ENCODE results near the gene DGKE.

The DGKE gene

GRCh38 chr17:56870081-56870651 lies 36.2 kb downstream of the DGKE start:
- H3K36me3 ChIP-seq (ENCODE audit: control insufficient read depth in 2 of 2, insufficient read depth in 2 of 2, low read length in 2 of 2) = no peaks in the 10 kb centered on the region
- no peak overlapping the region for H3K27ac ChIP-seq (ENCODE audit: low read length)
- H3K9ac ChIP-seq (ENCODE audit: low read length in 2 of 2) = no peak overlapping the region
- no peaks in the 10 kb centered on the region for H3K9me3 ChIP-seq (ENCODE audit: control insufficient read depth in 2 of 2, low read length in 2 of 2)
- no peaks in the 10 kb centered on the region for H3K4me1 ChIP-seq (ENCODE audit: control insufficient read depth, insufficient read depth, low read length)
- no peaks in the 10 kb centered on the region for H3K27me3 ChIP-seq (ENCODE audit: control insufficient read depth in 1 of 2, insufficient read depth in 2 of 2, low read length in 2 of 2)
- H3K4me3 ChIP-seq (ENCODE audit: low read length in 2 of 2) = no peak overlapping the region

DNA sequence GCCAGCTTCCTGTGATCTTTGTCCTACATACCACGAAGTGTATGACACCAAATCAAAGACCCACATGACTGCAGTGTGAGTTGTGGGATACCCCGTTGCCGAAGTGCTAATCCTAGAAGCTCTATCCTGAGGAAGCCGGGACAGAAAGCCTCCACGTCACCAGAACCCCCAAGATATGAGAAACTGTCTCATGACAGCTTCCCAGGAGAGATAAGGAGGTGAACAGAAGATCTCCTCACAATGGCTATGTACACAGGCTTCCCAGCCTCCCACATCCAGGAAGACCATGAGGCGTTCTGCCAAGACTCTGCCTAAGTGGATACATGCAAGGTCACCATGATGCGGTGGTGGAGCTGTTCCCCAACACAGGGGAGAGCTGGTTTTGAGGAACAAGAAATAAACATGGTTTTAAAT lies 42.8 kb downstream of the DGKE start:
- H3K9ac ChIP-seq (ENCODE audit: low read length in 2 of 2) = no peak overlapping the region
- no peaks in the 10 kb centered on the region for H3K36me3 ChIP-seq (ENCODE audit: control insufficient read depth in 2 of 2, insufficient read depth in 2 of 2, low read length in 2 of 2)
- H3K4me3 ChIP-seq (ENCODE audit: low read length in 2 of 2) = no peak overlapping the region
- no peak overlapping the region for H3K27ac ChIP-seq (ENCODE audit: low read length)
- no peaks in the 10 kb centered on the region for H3K9me3 ChIP-seq (ENCODE audit: control insufficient read depth in 2 of 2, low read length in 2 of 2)
- no peaks in the 10 kb centered on the region for H3K4me1 ChIP-seq (ENCODE audit: control insufficient read depth, insufficient read depth, low read length)
- H3K27me3 ChIP-seq (ENCODE audit: control insufficient read depth in 1 of 2, insufficient read depth in 2 of 2, low read length in 2 of 2) = no peaks in the 10 kb centered on the region

DNA sequence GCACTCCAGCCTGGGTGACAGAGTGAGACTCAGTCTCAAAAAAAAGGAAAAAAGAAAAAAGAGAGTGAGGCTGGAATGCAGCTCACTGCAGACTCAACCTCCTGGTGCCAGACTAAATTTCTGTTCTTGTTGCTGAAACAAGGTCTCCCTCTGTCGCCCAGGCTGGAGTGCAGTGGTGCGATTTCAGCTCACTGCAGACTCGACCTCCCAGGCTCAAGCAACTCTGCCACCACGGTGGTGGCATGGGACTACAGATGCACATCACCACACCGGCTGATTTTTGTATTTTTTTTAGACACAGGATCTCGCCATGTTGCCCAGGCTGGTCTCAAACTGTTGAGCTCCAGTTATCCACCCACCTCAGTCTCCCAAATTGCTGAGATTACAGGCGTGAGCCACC lies 45.3 kb downstream of the DGKE start:
- Histone ChIP-seq H3K27me3 (ENCODE audit: control insufficient read depth in 1 of 2, insufficient read depth in 2 of 2, low read length in 2 of 2) (no peaks in the 10 kb centered on the region), H3K9me3 (ENCODE audit: control insufficient read depth in 2 of 2, low read length in 2 of 2) (no peaks in the 10 kb centered on the region), H3K4me1 (ENCODE audit: control insufficient read depth, insufficient read depth, low read length) (no peaks in the 10 kb centered on the region), H3K4me3 (ENCODE audit: low read length in 2 of 2) (no peak overlapping the region), H3K9ac (ENCODE audit: low read length in 2 of 2) (no peak overlapping the region), H3K27ac (ENCODE audit: low read length) (no peak overlapping the region), H3K36me3 (ENCODE audit: control insufficient read depth in 2 of 2, insufficient read depth in 2 of 2, low read length in 2 of 2) (no peaks in the 10 kb centered on the region)

DNA sequence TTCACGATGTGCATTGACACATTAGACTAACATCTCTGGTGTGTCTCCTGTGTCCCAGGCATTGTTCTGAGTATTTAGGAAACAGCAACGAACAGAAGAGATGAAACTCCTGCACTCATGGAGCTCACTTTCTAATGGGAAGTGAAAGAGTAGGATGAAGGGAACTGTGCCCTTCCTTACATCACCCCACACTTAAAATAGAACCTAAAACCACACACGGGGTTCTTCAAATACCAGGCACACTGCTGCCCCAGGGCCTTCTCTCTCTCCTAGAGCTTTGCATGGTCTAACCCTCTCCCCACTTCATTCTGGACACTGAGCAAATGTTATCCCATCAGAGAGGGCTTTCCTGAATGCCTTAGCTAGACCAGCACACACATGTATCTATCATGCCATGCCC lies 46.2 kb downstream of the DGKE start:
- no peaks in the 10 kb centered on the region for H3K36me3 ChIP-seq (ENCODE audit: control insufficient read depth in 2 of 2, insufficient read depth in 2 of 2, low read length in 2 of 2)
- no peaks in the 10 kb centered on the region for H3K4me1 ChIP-seq (ENCODE audit: control insufficient read depth, insufficient read depth, low read length)
- no peaks in the 10 kb centered on the region for H3K9me3 ChIP-seq (ENCODE audit: control insufficient read depth in 2 of 2, low read length in 2 of 2)
- no peaks in the 10 kb centered on the region for H3K27me3 ChIP-seq (ENCODE audit: control insufficient read depth in 1 of 2, insufficient read depth in 2 of 2, low read length in 2 of 2)
- H3K27ac ChIP-seq (ENCODE audit: low read length) = no peak overlapping the region
- H3K4me3 ChIP-seq (ENCODE audit: low read length in 2 of 2) = no peak overlapping the region
- H3K9ac ChIP-seq (ENCODE audit: low read length in 2 of 2) = no peak overlapping the region

DNA sequence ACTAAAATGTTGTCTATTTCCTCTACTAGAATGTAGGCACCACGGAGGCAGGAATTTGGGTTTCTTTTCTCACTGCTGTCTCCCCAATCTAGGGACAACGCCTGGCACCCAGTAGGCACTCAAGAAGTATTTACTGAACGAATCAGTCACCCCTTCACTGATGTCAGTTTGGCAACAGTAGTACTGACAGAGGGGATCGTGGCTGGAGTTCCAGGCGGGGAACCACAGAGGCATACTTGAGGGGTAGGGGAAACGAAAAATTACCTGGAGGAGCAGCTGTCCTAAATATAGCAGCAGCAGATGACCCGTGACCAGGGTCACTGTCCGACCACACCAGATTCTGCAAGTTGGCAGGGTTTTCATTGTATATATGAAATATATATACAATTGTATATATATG lies 46.6 kb downstream of the DGKE start:
- H3K9me3 ChIP-seq (ENCODE audit: control insufficient read depth in 2 of 2, low read length in 2 of 2) = no peaks in the 10 kb centered on the region
- no peaks in the 10 kb centered on the region for H3K36me3 ChIP-seq (ENCODE audit: control insufficient read depth in 2 of 2, insufficient read depth in 2 of 2, low read length in 2 of 2)
- no peaks in the 10 kb centered on the region for H3K4me1 ChIP-seq (ENCODE audit: control insufficient read depth, insufficient read depth, low read length)
- H3K9ac ChIP-seq (ENCODE audit: low read length in 2 of 2) = no peak overlapping the region
- no peak overlapping the region for H3K4me3 ChIP-seq (ENCODE audit: low read length in 2 of 2)
- H3K27me3 ChIP-seq (ENCODE audit: control insufficient read depth in 1 of 2, insufficient read depth in 2 of 2, low read length in 2 of 2) = no peaks in the 10 kb centered on the region
- no peak overlapping the region for H3K27ac ChIP-seq (ENCODE audit: low read length)

- H3K4me3 ChIP-seq (ENCODE audit: low read length in 2 of 2) = no peak overlapping the region
- H3K9ac ChIP-seq (ENCODE audit: low read length in 2 of 2) = no peak overlapping the region
- H3K4me1 ChIP-seq (ENCODE audit: control insufficient read depth, insufficient read depth, low read length) = no peaks in the 10 kb centered on the region
- H3K9me3 ChIP-seq (ENCODE audit: control insufficient read depth in 2 of 2, low read length in 2 of 2) = no peaks in the 10 kb centered on the region
- H3K36me3 ChIP-seq (ENCODE audit: control insufficient read depth in 2 of 2, insufficient read depth in 2 of 2, low read length in 2 of 2) = peaks cover 0 to 3% of the 10 kb centered on the region in 2 donors
- H3K27me3 ChIP-seq (ENCODE audit: control insufficient read depth in 1 of 2, insufficient read depth in 2 of 2, low read length in 2 of 2) = no peaks in the 10 kb centered on the region
- H3K27ac ChIP-seq (ENCODE audit: low read length) = no peak overlapping the region
Measured at GRCh38 chr17:56881685-56882295, 47.8 kb downstream of the DGKE start.

GRCh38 chr17:56883616-56884015 lies 49.7 kb downstream of the DGKE start:
- no peak overlapping the region for H3K9ac ChIP-seq (ENCODE audit: low read length in 2 of 2)
- no peaks in the 10 kb centered on the region for H3K27me3 ChIP-seq (ENCODE audit: control insufficient read depth in 1 of 2, insufficient read depth in 2 of 2, low read length in 2 of 2)
- H3K36me3 ChIP-seq (ENCODE audit: control insufficient read depth in 2 of 2, insufficient read depth in 2 of 2, low read length in 2 of 2) = peaks cover 5 to 9% of the 10 kb centered on the region in 2 donors
- no peak overlapping the region for H3K27ac ChIP-seq (ENCODE audit: low read length)
- H3K4me3 ChIP-seq (ENCODE audit: low read length in 2 of 2) = no peak overlapping the region
- H3K4me1 ChIP-seq (ENCODE audit: control insufficient read depth, insufficient read depth, low read length) = no peaks in the 10 kb centered on the region
- peaks cover 4 to 8% of the 10 kb centered on the region in 2 donors for H3K9me3 ChIP-seq (ENCODE audit: control insufficient read depth in 2 of 2, low read length in 2 of 2)

DNA sequence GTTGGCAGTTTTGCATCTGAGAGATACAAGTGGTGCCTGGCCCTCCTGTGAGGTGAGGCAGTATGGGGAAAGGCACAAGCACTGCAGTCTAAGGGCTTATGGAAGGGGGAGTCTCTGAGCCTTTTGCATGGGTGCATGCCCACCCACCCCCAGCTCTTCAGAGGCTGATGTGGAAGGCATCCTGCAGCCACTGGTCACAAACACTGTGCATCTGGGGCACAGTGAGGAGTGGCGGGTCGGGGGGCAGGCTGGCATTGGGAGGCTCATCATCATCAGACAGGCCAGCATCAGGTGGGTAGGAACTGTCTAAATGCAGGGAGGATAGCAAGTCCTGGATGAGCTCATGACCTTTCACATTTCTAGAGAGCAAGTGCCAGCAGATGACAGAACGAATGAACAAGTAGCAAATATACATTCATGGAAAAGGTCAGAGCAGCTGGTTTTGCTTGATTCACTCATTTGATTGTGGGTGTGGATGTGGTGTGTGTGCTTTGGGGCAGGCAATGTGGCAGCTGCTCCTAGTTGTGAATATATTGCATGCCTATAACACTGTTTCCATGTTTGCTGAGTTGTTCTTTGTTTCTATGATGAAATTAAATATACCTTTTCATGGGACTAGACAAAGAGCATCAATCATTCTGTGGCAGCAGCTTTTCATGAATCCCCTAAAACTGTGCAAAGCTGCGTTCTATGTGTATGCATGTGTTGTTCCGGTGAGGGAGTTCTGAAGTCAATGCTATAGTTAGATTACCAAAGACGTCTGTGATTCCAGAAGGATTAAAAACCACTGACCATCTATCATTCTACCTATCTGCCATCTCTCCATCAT lies 50.7 kb downstream of the DGKE start:
- Histone ChIP-seq H3K27me3 (ENCODE audit: control insufficient read depth in 1 of 2, insufficient read depth in 2 of 2, low read length in 2 of 2) (no peaks in the 10 kb centered on the region), H3K4me1 (ENCODE audit: control insufficient read depth, insufficient read depth, low read length) (no peaks in the 10 kb centered on the region), H3K9me3 (ENCODE audit: control insufficient read depth in 2 of 2, low read length in 2 of 2) (peaks cover 4 to 8% of the 10 kb centered on the region in 2 donors), H3K9ac (ENCODE audit: low read length in 2 of 2) (no peak overlapping the region), H3K27ac (ENCODE audit: low read length) (no peak overlapping the region), H3K36me3 (ENCODE audit: control insufficient read depth in 2 of 2, insufficient read depth in 2 of 2, low read length in 2 of 2) (peaks cover 8 to 11% of the 10 kb centered on the region in 2 donors), H3K4me3 (ENCODE audit: low read length in 2 of 2) (no peak overlapping the region)

- Histone ChIP-seq H3K36me3 (ENCODE audit: control insufficient read depth in 2 of 2, insufficient read depth in 2 of 2, low read length in 2 of 2) (peaks cover 11 to 12% of the 10 kb centered on the region in 2 donors), H3K9me3 (ENCODE audit: control insufficient read depth in 2 of 2, low read length in 2 of 2) (peaks cover 4 to 8% of the 10 kb centered on the region in 2 donors), H3K4me1 (ENCODE audit: control insufficient read depth, insufficient read depth, low read length) (no peaks in the 10 kb centered on the region), H3K9ac (ENCODE audit: low read length in 2 of 2) (no peak overlapping the region), H3K4me3 (ENCODE audit: low read length in 2 of 2) (no peak overlapping the region), H3K27ac (ENCODE audit: low read length) (no peak overlapping the region), H3K27me3 (ENCODE audit: control insufficient read depth in 1 of 2, insufficient read depth in 2 of 2, low read length in 2 of 2) (no peaks in the 10 kb centered on the region)
Measured at GRCh38 chr17:56885312-56885657, 51.3 kb downstream of the DGKE start.

- Histone ChIP-seq H3K4me3 (ENCODE audit: low read length in 2 of 2) (no peak overlapping the region), H3K9ac (ENCODE audit: low read length in 2 of 2) (no peak overlapping the region), H3K9me3 (ENCODE audit: control insufficient read depth in 2 of 2, low read length in 2 of 2) (peaks cover 4 to 8% of the 10 kb centered on the region in 2 donors), H3K36me3 (ENCODE audit: control insufficient read depth in 2 of 2, insufficient read depth in 2 of 2, low read length in 2 of 2) (peaks cover 11 to 19% of the 10 kb centered on the region in 2 donors), H3K4me1 (ENCODE audit: control insufficient read depth, insufficient read depth, low read length) (no peaks in the 10 kb centered on the region), H3K27ac (ENCODE audit: low read length) (no peak overlapping the region), H3K27me3 (ENCODE audit: control insufficient read depth in 1 of 2, insufficient read depth in 2 of 2, low read length in 2 of 2) (no peaks in the 10 kb centered on the region)
Measured at GRCh38 chr17:56886288-56886731, 52.4 kb downstream of the DGKE start.

- Histone ChIP-seq H3K36me3 (ENCODE audit: control insufficient read depth in 2 of 2, insufficient read depth in 2 of 2, low read length in 2 of 2) (peaks cover 11 to 25% of the 10 kb centered on the region in 2 donors), H3K27ac (ENCODE audit: low read length) (no peak overlapping the region), H3K4me1 (ENCODE audit: control insufficient read depth, insufficient read depth, low read length) (no peaks in the 10 kb centered on the region)
Measured at GRCh38 chr17:56887105-56887504, 53.2 kb downstream of the DGKE start.

More at GRCh38 chr17:56887105-56887504, 53.2 kb downstream of the DGKE start:
- Histone ChIP-seq H3K27me3 (ENCODE audit: control insufficient read depth in 1 of 2, insufficient read depth in 2 of 2, low read length in 2 of 2) (no peaks in the 10 kb centered on the region), H3K4me3 (ENCODE audit: low read length in 2 of 2) (no peak overlapping the region), H3K9ac (ENCODE audit: low read length in 2 of 2) (no peak overlapping the region), H3K9me3 (ENCODE audit: control insufficient read depth in 2 of 2, low read length in 2 of 2) (peaks cover 4 to 8% of the 10 kb centered on the region in 2 donors)
